Ascending aorta (tissue), 2 donors: ENCODE results near the gene ADAMTS2. TPM values are rescaled to one million over a fixed set of nuclear protein-coding genes. Genes with fewer than 3 reads are reported as not detected.
A peak's percentile ranks its signal among the peaks of the same experiment; 100 is the strongest.

Experiments used
- DNase-seq, 2 donors: peaks; one replicate each; pipeline ENCODE4 v3.0.0-alpha.2; 2019; ENCODE audit warnings: low spot score in 2 of 2
- H3K27ac ChIP-seq, 2 donors: fragments of 200-600 bp; sonication (generic); one replicate each; pipeline ENCODE4 v1.5.1; 2016 to 2017; ENCODE audit warnings: mild to moderate bottlenecking in 1 of 2
- H3K27me3 ChIP-seq: fragments of 200-600 bp; sonication (generic); one replicate; pipeline ENCODE4 v1.5.1; 2017
- H3K36me3 ChIP-seq, 2 donors: fragments of 200-600 bp; sonication (generic); one replicate each; pipeline ENCODE4 v1.5.1; 2016
- H3K4me1 ChIP-seq, 2 donors: fragments of 200-600 bp; sonication (generic); one replicate each; pipeline ENCODE4 v1.5.1; 2016 to 2017; ENCODE audit warnings: mild to moderate bottlenecking in 1 of 2
- H3K4me3 ChIP-seq, 2 donors: fragments of 200-600 bp; sonication (generic); one replicate each; pipeline ENCODE4 v1.5.1; 2016 to 2017; ENCODE audit warnings: mild to moderate bottlenecking in 1 of 2
- H3K9me3 ChIP-seq, 2 donors: fragments of 200-600 bp; sonication (generic); one replicate each; pipeline ENCODE4 v1.5.1; 2016
- intact Hi-C: fragments of 100-400 bp; cut with DNase I; formaldehyde crosslinking; loops from one replicate; pipeline ENCODE4 v1.15.1; 2023
- total RNA-seq: library from RNA; depleted of rRNA; stranded (reverse); fragments of >200 nt; gene quantifications from one replicate; pipeline ENCODE4 v1.1.0, GENCODE V29; 2016
- TF ChIP-seq, protein P1 (sequence below), 3 experiments: fragments of 200-600 bp in 2 of 3; fragments of 450-650 bp in 1 of 3; sonication (generic) in 2 of 3; IDR thresholded peaks; one replicate each; pipeline ENCODE4 v1.5.1; 2016 to 2019; ENCODE audit warnings: antibody characterized with exemption in 3 of 3, mild to moderate bottlenecking in 1 of 3, moderate library complexity in 1 of 3

The ADAMTS2 gene
- total RNA-seq, 1 donor from 2014 or later, result 51.0 TPM

DNA sequence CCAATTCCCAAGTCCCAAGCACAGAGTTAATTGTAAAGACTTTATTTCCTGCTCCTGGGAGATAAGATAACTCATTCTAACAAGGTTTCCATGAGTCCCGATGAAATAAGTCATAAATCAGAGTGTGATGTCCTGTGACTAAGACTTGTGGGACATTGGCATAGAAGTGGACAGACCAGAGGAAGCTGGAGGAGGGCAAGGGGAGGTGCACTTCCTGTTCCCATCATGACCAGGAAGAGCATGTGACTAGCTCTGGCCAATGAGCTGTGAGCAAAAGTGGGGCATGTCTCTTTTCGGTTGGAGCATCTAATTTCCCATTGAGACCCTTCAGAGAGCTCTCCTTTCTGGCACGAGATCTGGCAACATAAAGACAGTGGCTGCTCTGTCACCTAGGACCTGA, 184.7 kb downstream of the ADAMTS2 start:
- Histone ChIP-seq H3K27ac (no peak overlapping the region), H3K27me3 (no peaks in the 10 kb centered on the region), H3K4me3 (no peak overlapping the region), H3K9me3 (no peaks in the 10 kb centered on the region), H3K36me3 (peaks cover 0 to 3% of the 10 kb centered on the region in 2 donors), H3K4me1 (no peaks in the 10 kb centered on the region)
- intact Hi-C loops, result no loop called here
- TF ChIP-seq, protein P1, sequence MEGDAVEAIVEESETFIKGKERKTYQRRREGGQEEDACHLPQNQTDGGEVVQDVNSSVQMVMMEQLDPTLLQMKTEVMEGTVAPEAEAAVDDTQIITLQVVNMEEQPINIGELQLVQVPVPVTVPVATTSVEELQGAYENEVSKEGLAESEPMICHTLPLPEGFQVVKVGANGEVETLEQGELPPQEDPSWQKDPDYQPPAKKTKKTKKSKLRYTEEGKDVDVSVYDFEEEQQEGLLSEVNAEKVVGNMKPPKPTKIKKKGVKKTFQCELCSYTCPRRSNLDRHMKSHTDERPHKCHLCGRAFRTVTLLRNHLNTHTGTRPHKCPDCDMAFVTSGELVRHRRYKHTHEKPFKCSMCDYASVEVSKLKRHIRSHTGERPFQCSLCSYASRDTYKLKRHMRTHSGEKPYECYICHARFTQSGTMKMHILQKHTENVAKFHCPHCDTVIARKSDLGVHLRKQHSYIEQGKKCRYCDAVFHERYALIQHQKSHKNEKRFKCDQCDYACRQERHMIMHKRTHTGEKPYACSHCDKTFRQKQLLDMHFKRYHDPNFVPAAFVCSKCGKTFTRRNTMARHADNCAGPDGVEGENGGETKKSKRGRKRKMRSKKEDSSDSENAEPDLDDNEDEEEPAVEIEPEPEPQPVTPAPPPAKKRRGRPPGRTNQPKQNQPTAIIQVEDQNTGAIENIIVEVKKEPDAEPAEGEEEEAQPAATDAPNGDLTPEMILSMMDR (IDR thresholded peaks at IDR 0.05), result no peak
- no peak for DNase-seq

DNA sequence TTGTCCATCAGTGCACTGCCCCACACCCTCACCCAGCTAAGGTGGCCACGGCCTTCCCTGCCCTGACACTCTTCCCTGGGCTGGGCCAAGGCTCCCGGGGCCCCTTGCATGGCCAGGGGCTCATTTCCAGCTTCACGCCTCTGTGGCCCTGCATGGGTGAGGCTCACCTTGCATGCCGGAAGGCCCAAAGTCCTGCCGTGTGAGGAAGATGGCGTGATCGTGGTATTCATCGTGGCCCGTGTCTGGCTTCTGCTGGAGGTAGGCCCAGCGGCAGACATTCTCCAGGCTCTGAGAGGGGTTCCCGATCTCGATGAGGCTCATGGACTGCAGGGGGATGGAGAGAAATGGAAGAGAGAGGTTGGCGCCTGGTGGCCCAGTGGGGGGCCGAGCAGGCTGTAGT, 186.7 kb downstream of the ADAMTS2 start:
- intact Hi-C loops, result no loop called here
- TF ChIP-seq, protein P1 (IDR thresholded peaks at IDR 0.05), result no peak
- H3K9me3 ChIP-seq, result no peaks in the 10 kb centered on the region
- H3K4me1 ChIP-seq, result no peaks in the 10 kb centered on the region
- H3K27ac ChIP-seq, result no peak overlapping the region
- no peak overlapping the region for H3K4me3 ChIP-seq
- peaks cover 0 to 3% of the 10 kb centered on the region in 2 donors for H3K36me3 ChIP-seq
- no peaks in the 10 kb centered on the region for H3K27me3 ChIP-seq
- DNase-seq, result no peak

DNA sequence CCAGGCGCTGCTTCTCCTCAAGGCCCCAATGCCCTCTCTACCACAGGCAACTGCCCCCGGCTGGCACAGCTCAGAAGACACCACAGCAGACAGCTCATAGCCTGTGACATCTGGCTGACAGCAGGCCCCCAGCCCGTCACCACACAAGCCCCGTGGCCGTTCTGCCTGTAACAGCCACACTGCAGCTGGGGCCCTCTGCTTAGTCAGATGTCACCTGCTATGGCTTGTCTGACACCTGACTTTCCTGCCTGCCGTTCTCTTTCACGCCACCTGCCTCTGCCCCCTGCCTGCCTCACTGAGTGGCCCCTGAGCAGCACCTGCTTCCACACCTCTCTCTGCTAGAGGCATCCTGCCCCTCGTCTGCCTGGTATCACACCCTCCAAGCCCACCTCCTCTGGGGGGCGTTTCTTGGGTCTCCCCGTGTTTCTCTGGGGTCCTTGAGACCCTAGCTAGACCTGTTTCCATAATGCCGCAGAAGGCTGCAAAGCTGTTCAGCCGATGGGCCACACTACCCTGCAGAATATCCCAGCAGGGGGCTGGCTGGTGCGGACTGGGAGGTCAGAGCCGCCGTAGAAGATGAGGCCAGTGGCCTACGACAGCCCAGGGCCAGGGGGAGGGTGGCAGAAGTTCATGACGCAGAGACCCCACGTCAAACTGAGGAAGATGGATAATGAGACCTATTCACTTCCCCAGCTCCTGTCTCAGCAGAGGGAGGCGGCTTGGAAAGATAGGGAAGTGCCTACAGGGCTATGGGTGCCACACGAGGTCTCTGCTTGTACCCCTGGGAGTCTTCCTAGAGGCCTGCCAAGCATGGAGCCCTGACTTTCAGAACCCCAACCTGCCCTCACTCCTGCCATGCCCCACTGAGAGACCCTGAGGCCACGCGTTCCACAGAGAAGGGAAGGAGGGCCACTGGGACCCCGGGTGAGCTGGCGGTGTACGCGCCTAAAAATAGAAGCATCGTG, 190.0 kb downstream of the ADAMTS2 start:
- Histone ChIP-seq H3K9me3 (no peaks in the 10 kb centered on the region), H3K4me3 (no peak overlapping the region), H3K27ac (no peak overlapping the region), H3K36me3 (peaks cover 0 to 3% of the 10 kb centered on the region in 2 donors), H3K27me3 (no peaks in the 10 kb centered on the region), H3K4me1 (no peaks in the 10 kb centered on the region)
- peak in 1 of 2 donors; percentile 34 for DNase-seq
- TF ChIP-seq, protein P1 (IDR thresholded peaks at IDR 0.05), result no peak
- intact Hi-C loops, result no loop called here

DNA sequence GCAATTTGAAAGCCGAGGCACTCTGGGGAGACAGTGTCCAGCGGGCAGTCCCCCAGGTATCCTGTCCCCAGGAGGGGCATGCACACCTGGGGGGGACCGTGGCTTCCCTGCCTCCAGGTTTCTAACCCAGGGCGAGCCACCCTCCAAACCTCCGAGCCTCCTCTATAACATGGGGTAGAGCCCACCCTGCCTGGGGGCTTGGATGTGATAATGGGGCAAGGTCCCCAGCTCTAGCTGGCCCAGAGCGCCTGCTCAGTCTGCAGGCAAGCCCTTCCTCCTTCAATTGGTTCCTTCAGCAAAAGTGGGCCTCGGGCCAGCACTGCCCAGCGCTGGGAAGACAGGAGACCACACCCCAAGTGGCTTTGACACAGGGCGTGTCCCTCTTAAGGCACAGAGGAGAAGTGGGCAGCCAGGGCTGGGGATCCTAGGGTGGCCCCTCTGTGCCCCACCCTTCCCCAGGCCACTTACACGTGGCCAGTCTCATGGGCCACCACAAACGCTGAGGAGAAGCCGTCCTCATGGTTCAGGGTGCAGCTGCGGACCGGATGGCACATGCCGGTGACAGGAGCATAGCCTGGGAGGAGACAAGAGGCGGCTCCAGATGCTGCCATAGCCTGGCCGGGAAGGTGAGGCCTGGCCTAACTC, 190.8 kb downstream of the ADAMTS2 start:
- no peaks in the 10 kb centered on the region for H3K27me3 ChIP-seq
- no peak overlapping the region for H3K4me3 ChIP-seq
- TF ChIP-seq, protein P1 (IDR thresholded peaks at IDR 0.05), result no peak
- H3K27ac ChIP-seq, result no peak overlapping the region
- H3K9me3 ChIP-seq, result no peaks in the 10 kb centered on the region
- peak in 1 of 2 donors; percentile 35 for DNase-seq
- peaks cover 0 to 3% of the 10 kb centered on the region in 2 donors for H3K36me3 ChIP-seq
- no peaks in the 10 kb centered on the region for H3K4me1 ChIP-seq
- intact Hi-C loops, result no loop called here

DNA sequence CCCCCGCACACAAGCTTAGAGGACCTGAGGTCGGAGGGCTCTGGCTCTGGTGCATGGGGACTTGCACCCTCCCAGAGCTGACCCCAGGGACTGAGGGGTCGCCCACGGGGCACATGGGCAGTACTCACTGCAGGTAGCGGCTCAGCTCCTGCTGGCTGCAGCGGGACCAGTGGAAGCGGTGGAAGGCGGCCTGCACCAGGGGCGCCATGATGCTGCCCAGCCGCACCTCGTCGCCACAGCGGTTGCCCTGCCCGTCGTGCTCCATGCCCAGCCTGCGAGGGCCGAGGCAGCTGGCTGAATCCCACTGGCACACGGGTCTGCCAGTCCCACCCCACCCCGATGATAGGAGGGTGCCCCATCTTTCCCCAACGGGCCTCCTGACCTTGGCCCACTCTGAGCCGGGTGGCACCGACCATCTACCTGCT, 191.3 kb downstream of the ADAMTS2 start:
- Histone ChIP-seq H3K27ac (no peak overlapping the region), H3K4me3 (no peak overlapping the region), H3K9me3 (no peaks in the 10 kb centered on the region), H3K27me3 (no peaks in the 10 kb centered on the region), H3K4me1 (no peaks in the 10 kb centered on the region), H3K36me3 (peaks cover 0 to 3% of the 10 kb centered on the region in 2 donors)
- TF ChIP-seq, protein P1 (IDR thresholded peaks at IDR 0.05), result no peak
- DNase-seq, result no peak
- intact Hi-C loops, result no loop called here
